K562 (cell line): ENCODE data around the gene RIT2. TPM values are rescaled to one million over a fixed set of nuclear protein-coding genes. Genes with fewer than 3 reads are reported as not detected.

ENCODE experiments used
- ATAC-seq: fragments of 200-7000 bp; cut with Tn5 transposase; 3 replicates; pipeline ENCODE4 v1.9.1; 2020; ENCODE audit warnings: moderate library complexity
- BruUV-seq: library from RNA; stranded (reverse); fragments of 400-500 nt; replicated peaks from 2 replicates; lab custom pipeline; 2021; lab: Mats Ljungman, UMichigan
- CTCF ChIA-PET: fragments of 300-600 bp; formaldehyde crosslinking; extraction: SDS; loops from one replicate; lab custom pipeline; 2021; ENCODE audit warnings: low intra/inter-chr PET ratio; lab: Yijun Ruan, JAX
- POLR2A ChIA-PET: fragments of 300-600, 350-650 bp; sonication (Branson Sonifier 250); formaldehyde crosslinking; extraction: SDS; loops from one replicate; lab custom pipeline; 2021; ENCODE audit warnings: antibody characterized with exemption, inconsistent platforms; lab: Yijun Ruan, JAX
- DNase-seq, 4 experiments: peaks; one replicate each; pipeline versions ENCODE4 v3.0.0 to v3.0.0-alpha.2; 2011 to 2018; ENCODE audit warnings: low spot score in 3 of 4, mixed read lengths in 3 of 4; ENCODE audit errors: extremely low read depth in 1 of 4
- FAIRE-seq: peaks from 2 replicates; lab custom pipeline; 2011; peaks lifted over from hg19 to GRCh38; lab: Jason Lieb, UNC
- H2AFZ ChIP-seq: 2 replicates; pipeline ENCODE4 v1.6.0; 2011; ENCODE audit warnings: low read depth, low read length, control low read depth, inconsistent platforms
- H3K27ac ChIP-seq: fragments of 200-600 bp; 3 replicates; pipeline ENCODE4 v1.8.0; 2011; ENCODE audit warnings: low read depth, mild to moderate bottlenecking, control low read depth, inconsistent platforms, low read length, moderate library complexity, mixed read lengths; ENCODE audit errors: extremely low read depth
- H3K27me3 ChIP-seq, 2 experiments: fragments of 300-600 bp in 1 of 2; 2 replicates in 1 of 2; 3 replicates in 1 of 2; pipeline versions ENCODE4 v1.6.0 to v1.8.0; 2011; ENCODE audit warnings: inconsistent platforms in 2 of 2, low read length in 2 of 2, mild to moderate bottlenecking in 1 of 2, mixed read lengths in 1 of 2, moderate library complexity in 1 of 2; ENCODE audit not compliant: control insufficient read depth in 2 of 2, insufficient read depth in 2 of 2
- H3K36me3 ChIP-seq: fragments of 300-600 bp; 3 replicates; pipeline ENCODE4 v1.8.0; 2011; ENCODE audit warnings: mild to moderate bottlenecking, low read length, inconsistent platforms; ENCODE audit not compliant: control insufficient read depth, insufficient read depth
- H3K4me1 ChIP-seq, 2 experiments: fragments of 200-600 bp in 1 of 2; replicated peaks in 1 of 2; 2 replicates in 1 of 2; 3 replicates in 1 of 2; pipeline versions ENCODE4 v1.5.1 to v1.8.0; 2011; ENCODE audit warnings: inconsistent platforms in 2 of 2, low read length in 2 of 2, mild to moderate bottlenecking in 1 of 2, mixed read lengths in 1 of 2, moderate library complexity in 1 of 2; ENCODE audit not compliant: control insufficient read depth in 2 of 2, insufficient read depth in 2 of 2
- H3K4me2 ChIP-seq: 2 replicates; pipeline ENCODE4 v1.6.1; 2011; ENCODE audit warnings: low read length, control low read depth, inconsistent platforms, mixed read lengths; ENCODE audit not compliant: insufficient read depth
- H3K4me3 ChIP-seq: fragments of 200-600 bp; sonication (generic), shearing (Covaris generic); 2 replicates; pipeline ENCODE4 v1.5.1; 2016; ENCODE audit warnings: control low read depth, inconsistent platforms
- H3K79me2 ChIP-seq: fragments of 200-600 bp; 3 replicates; pipeline ENCODE4 v1.8.0; 2011; ENCODE audit warnings: low read length, inconsistent platforms; ENCODE audit not compliant: control insufficient read depth, insufficient read depth
- H3K9ac ChIP-seq, 2 experiments: 2 replicates each; pipeline versions ENCODE4 v1.6.0 to v1.6.1; 2011; ENCODE audit warnings: low read depth in 2 of 2, low read length in 2 of 2, control low read depth in 1 of 2, inconsistent platforms in 1 of 2, mild to moderate bottlenecking in 1 of 2, mixed read lengths in 1 of 2; ENCODE audit not compliant: insufficient read depth in 1 of 2
- H3K9me1 ChIP-seq: one replicate; pipeline ENCODE4 v1.6.0; 2011; ENCODE audit warnings: inconsistent platforms, mild to moderate bottlenecking, low read length, moderate library complexity; ENCODE audit not compliant: control insufficient read depth, insufficient read depth
- H3K9me3 ChIP-seq: replicated peaks from 2 replicates; pipeline ENCODE4 v1.5.1; 2011; ENCODE audit warnings: low read depth, low read length, inconsistent platforms; ENCODE audit not compliant: control insufficient read depth, insufficient read depth
- H4K20me1 ChIP-seq: replicated peaks from 2 replicates; pipeline ENCODE4 v1.6.1; 2011; ENCODE audit warnings: low read length, inconsistent platforms, mixed read lengths; ENCODE audit not compliant: control insufficient read depth, insufficient read depth
- BCLAF1 ChIP-seq, 2 experiments: fragments of 450-650 bp in 1 of 2; IDR thresholded peaks; 2 replicates each; pipeline ENCODE4 v1.6.1; 2011 to 2017; ENCODE audit warnings: low read depth in 2 of 2, antibody characterized with exemption in 1 of 2, borderline replicate concordance in 1 of 2, low read length in 1 of 2, mild to moderate bottlenecking in 1 of 2, mixed read lengths in 1 of 2; ENCODE audit not compliant: control insufficient read depth in 1 of 2
- CBX1 ChIP-seq: sonication (generic); IDR thresholded peaks from 2 replicates; pipeline ENCODE4 v1.6.1; 2016; ENCODE audit warnings: antibody characterized with exemption, low read depth, mild to moderate bottlenecking
- EWSR1 ChIP-seq: fragments of 450-650 bp; IDR thresholded peaks from 2 replicates; pipeline ENCODE4 v1.6.1; 2018; ENCODE audit warnings: borderline replicate concordance, mild to moderate bottlenecking, low read depth, moderate library complexity; ENCODE audit not compliant: partially characterized antibody
- HDGF ChIP-seq: fragments of 450-650 bp; IDR thresholded peaks from 2 replicates; pipeline ENCODE4 v1.6.1; 2016
- HINFP ChIP-seq: fragments of 450-650 bp; conservative IDR thresholded peaks from 2 replicates; pipeline ENCODE4 v1.6.1; 2016; ENCODE audit warnings: missing genetic modification characterization, low read depth, mild to moderate bottlenecking, control low read depth, missing compliant biosample characterization
- SIX5 ChIP-seq, 2 experiments: IDR thresholded peaks; 2 replicates each; pipeline ENCODE4 v1.6.1; 2011; ENCODE audit warnings: low read length in 2 of 2, borderline replicate concordance in 1 of 2, low read depth in 1 of 2, mild to moderate bottlenecking in 1 of 2, moderate library complexity in 1 of 2; ENCODE audit not compliant: insufficient read depth in 1 of 2
- SMAD1 ChIP-seq: fragments of 150-350 bp; IDR thresholded peaks from 2 replicates; pipeline ENCODE4 v1.6.1; 2014; ENCODE audit warnings: low read length, low read depth; ENCODE audit not compliant: partially characterized antibody
- ZBED1 ChIP-seq: IDR thresholded peaks from 2 replicates; pipeline ENCODE4 v1.6.1; 2014
- ZBTB7A ChIP-seq: IDR thresholded peaks from 2 replicates; pipeline ENCODE4 v1.6.1; 2011; ENCODE audit warnings: low read depth, mild to moderate bottlenecking, low read length, moderate library complexity, borderline replicate concordance; ENCODE audit not compliant: control insufficient read depth
- in situ Hi-C: fragments of 300-500 bp; cut with MboI; formaldehyde crosslinking; loops from 4 replicates; pipeline ENCODE4 v1.15.0; 2018; ENCODE audit warnings: inconsistent platforms, mixed read lengths
- intact Hi-C: fragments of 100-400 bp; cut with micrococcal nuclease; formaldehyde crosslinking; loops from 2 replicates; pipeline ENCODE4 v1.14.2; 2022
- polyA plus RNA-seq, 8 experiments: library from polyadenylated mRNA; depleted of rRNA in 4 of 8; stranded (reverse) in 5 of 8; unstranded in 3 of 8; fragments of >200 nt; fragmentation: Nextera tagmentation in 2 of 8; fragmentation: Illumina TruSeq in 1 of 8; extraction: Ambion mirVana in 2 of 8; extraction: Trizol in 1 of 8; gene quantifications; 2 replicates each; pipeline versions ENCODE4 v1.2.1 to v1.2.3, GENCODE V29; 2011 to 2014; ENCODE audit warnings: inconsistent platforms in 1 of 8, missing spikeins in 1 of 8
- total RNA-seq, 7 experiments: library from RNA; depleted of rRNA in 6 of 7; stranded (reverse); fragments of >200 nt in 6 of 7; fragmentation: Illumina TruSeq in 2 of 7; extraction: Trizol in 2 of 7; gene quantifications; 2 replicates each; pipeline versions ENCODE4 v1.2.1 to v1.2.3, GENCODE V29; 2011 to 2021; ENCODE audit warnings: low replicate concordance in 1 of 7
- TF ChIP-seq, protein P1 (sequence below): fragments of 250-450 bp; sonication (Bioruptor Pico); IDR thresholded peaks from 2 replicates; pipeline ENCODE4 v1.5.0; 2021

The RIT2 gene
- total and polyA plus RNA-seq, 9 of the 15 experiments (the other 6 are each of a cell fraction or from before 2014, with no cell fraction given) = not detected

GRCh38 chr18:43122955-43123354, 7.5 kb upstream of the RIT2 start:
- H3K27me3 ChIP-seq = no peaks in the 10 kb centered on the region
- intact Hi-C loops (no loop called here), in situ Hi-C loops (no loop called here)
- no peak overlapping the region for H3K4me2 ChIP-seq
- H3K9ac ChIP-seq = no peak overlapping the region
- POLR2A ChIA-PET = interaction anchor here (0.6 kb wide), 1 partner anchor 27 kb away, joined by 3 read pairs; no protein-coding TSS in a partner anchor
- H3K4me1 ChIP-seq = no peaks in the 10 kb centered on the region
- no peak overlapping the region for H3K27ac ChIP-seq
- CTCF ChIA-PET = no interaction called here
- H4K20me1 ChIP-seq = no peaks in the 10 kb centered on the region
- H3K36me3 ChIP-seq = no peaks in the 10 kb centered on the region
- no TSS peak for BruUV-seq
- no peak for DNase-seq
- no peak for FAIRE-seq
- H3K79me2 ChIP-seq = no peaks in the 10 kb centered on the region
- ATAC-seq = no peak
- H3K9me3 ChIP-seq = no peaks in the 10 kb centered on the region
- no peaks in the 10 kb centered on the region for H3K9me1 ChIP-seq
- H3K4me3 ChIP-seq = no peak overlapping the region
- H2AFZ ChIP-seq = no peak overlapping the region
- TF ChIP-seq EWSR1 = no peak
- TF ChIP-seq SMAD1 = no peak
- TF ChIP-seq ZBED1 = no peak
- no peak for TF ChIP-seq CBX1
- TF ChIP-seq HINFP (tag) = no peak
- TF ChIP-seq ZBTB7A = no peak
- TF ChIP-seq HDGF = no peak
- TF ChIP-seq, protein P1, sequence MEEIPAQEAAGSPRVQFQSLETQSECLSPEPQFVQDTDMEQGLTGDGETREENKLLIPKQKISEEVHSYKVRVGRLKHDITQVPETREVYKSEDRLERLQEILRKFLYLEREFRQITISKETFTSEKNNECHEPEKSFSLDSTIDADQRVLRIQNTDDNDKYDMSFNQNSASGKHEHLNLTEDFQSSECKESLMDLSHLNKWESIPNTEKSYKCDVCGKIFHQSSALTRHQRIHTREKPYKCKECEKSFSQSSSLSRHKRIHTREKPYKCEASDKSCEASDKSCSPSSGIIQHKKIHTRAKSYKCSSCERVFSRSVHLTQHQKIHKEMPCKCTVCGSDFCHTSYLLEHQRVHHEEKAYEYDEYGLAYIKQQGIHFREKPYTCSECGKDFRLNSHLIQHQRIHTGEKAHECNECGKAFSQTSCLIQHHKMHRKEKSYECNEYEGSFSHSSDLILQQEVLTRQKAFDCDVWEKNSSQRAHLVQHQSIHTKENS (CRISPR knock-in tag) = no peak
- TF ChIP-seq SIX5 (IDR thresholded peaks at IDR 0.05; ENCODE audit: borderline replicate concordance in 1 of 2, insufficient read depth in 1 of 2, low read depth in 1 of 2, low read length in 2 of 2) = no peak
- no peak for TF ChIP-seq BCLAF1 (IDR thresholded peaks at IDR 0.05; ENCODE audit: borderline replicate concordance in 1 of 2, control insufficient read depth in 1 of 2, low read depth in 2 of 2, low read length in 1 of 2)
